SK-N-SH treated with all-trans-retinoic acid at 6 μM for 48 hours (cell line): Measurements from ENCODE around the gene ZNF215.
"Not testable (repeated sequence)": the region's sequence is repeated elsewhere in the genome, so short reads cannot be mapped to it uniquely, and the experiment has no call there.

ENCODE experiments used
- ATAC-seq: fragments of 200-7000 bp; cut with Tn5 transposase; 3 replicates; pipeline ENCODE4 v1.9.1; 2020; ENCODE audit warnings: mild to moderate bottlenecking, moderate library complexity
- ARNTL ChIP-seq: fragments of 450-650 bp; formaldehyde crosslinking; IDR thresholded peaks from 2 replicates; pipeline ENCODE4 v1.5.0; 2020; ENCODE audit warnings: low read depth, mild to moderate bottlenecking, moderate library complexity, borderline replicate concordance
- BACH2 ChIP-seq: fragments of 250-450 bp; sonication (Bioruptor Pico); IDR thresholded peaks from 2 replicates; pipeline ENCODE4 v1.9.0; 2021; ENCODE audit warnings: mild to moderate bottlenecking, borderline replicate concordance
- CSDC2 ChIP-seq: fragments of 250-450 bp; sonication (Bioruptor Pico); IDR thresholded peaks from 2 replicates; pipeline ENCODE4 v1.5.0; 2020; ENCODE audit warnings: mild to moderate bottlenecking, moderate library complexity
- ESRRG ChIP-seq: fragments of 250-450 bp; sonication (Bioruptor Pico); IDR thresholded peaks from 2 replicates; pipeline ENCODE4 v1.6.1; 2021; ENCODE audit warnings: mild to moderate bottlenecking
- GLIS3 ChIP-seq: fragments of 250-450 bp; sonication (Bioruptor Pico); IDR thresholded peaks from 2 replicates; pipeline ENCODE4 v1.5.0; 2020; ENCODE audit warnings: mild to moderate bottlenecking, moderate library complexity
- ISL1 ChIP-seq: fragments of 250-450 bp; sonication (Bioruptor Pico); IDR thresholded peaks from 2 replicates; pipeline ENCODE4 v2.1.2; 2022; ENCODE audit warnings: mild to moderate bottlenecking, moderate library complexity
- OSR1 ChIP-seq: fragments of 250-450 bp; sonication (Bioruptor Pico); IDR thresholded peaks from 2 replicates; pipeline ENCODE4 v1.8.0; 2022; ENCODE audit warnings: moderate library complexity, mild to moderate bottlenecking, inconsistent platforms
- PPARA ChIP-seq: fragments of 250-450 bp; sonication (Bioruptor Pico); IDR thresholded peaks from 2 replicates; pipeline ENCODE4 v1.5.0; 2020; ENCODE audit warnings: mild to moderate bottlenecking, borderline replicate concordance
- RARB ChIP-seq: fragments of 250-450 bp; sonication (Bioruptor Pico); IDR thresholded peaks from 2 replicates; pipeline ENCODE4 v1.8.0; 2021; ENCODE audit warnings: mild to moderate bottlenecking, moderate library complexity
- SNAI2 ChIP-seq: fragments of 250-450 bp; sonication (Bioruptor Pico); IDR thresholded peaks from 2 replicates; pipeline ENCODE4 v1.5.0; 2020; ENCODE audit warnings: mild to moderate bottlenecking, moderate library complexity
- TCF4 ChIP-seq: fragments of 250-450 bp; sonication (Bioruptor Pico); IDR thresholded peaks from 2 replicates; pipeline ENCODE4 v1.8.0; 2021; ENCODE audit warnings: mild to moderate bottlenecking, moderate library complexity, borderline replicate concordance
- TOX ChIP-seq: fragments of 250-450 bp; sonication (Bioruptor Pico); IDR thresholded peaks from 2 replicates; pipeline ENCODE4 v1.8.0; 2021; ENCODE audit warnings: mild to moderate bottlenecking, moderate library complexity, borderline replicate concordance
- ZC3H10 ChIP-seq: fragments of 250-450 bp; sonication (Bioruptor Pico); IDR thresholded peaks from 2 replicates; pipeline ENCODE4 v1.5.1; 2021; ENCODE audit warnings: mild to moderate bottlenecking, moderate library complexity
- ZFP3 ChIP-seq: fragments of 250-450 bp; sonication (Bioruptor Pico); IDR thresholded peaks from 2 replicates; pipeline ENCODE4 v1.5.0; 2020; ENCODE audit warnings: mild to moderate bottlenecking, moderate library complexity
- ZFP30 ChIP-seq: fragments of 450-650 bp; formaldehyde crosslinking; IDR thresholded peaks from 2 replicates; pipeline ENCODE4 v1.5.0; 2022; ENCODE audit warnings: mild to moderate bottlenecking, moderate library complexity
- ZNF565 ChIP-seq: fragments of 450-650 bp; formaldehyde crosslinking; conservative IDR thresholded peaks from 2 replicates; pipeline ENCODE4 v1.5.0; 2020; ENCODE audit warnings: low read depth, mild to moderate bottlenecking, moderate library complexity
- ZNF70 ChIP-seq: fragments of 450-650 bp; formaldehyde crosslinking; IDR thresholded peaks from 2 replicates; pipeline ENCODE4 v1.5.0; 2020; ENCODE audit warnings: mild to moderate bottlenecking, moderate library complexity
- ZNF8 ChIP-seq: fragments of 450-650 bp; formaldehyde crosslinking; IDR thresholded peaks from 2 replicates; pipeline ENCODE4 v1.5.0; 2020; ENCODE audit warnings: mild to moderate bottlenecking, moderate library complexity
- TF ChIP-seq, protein P1 (sequence below): fragments of 250-450 bp; sonication (Bioruptor Pico); IDR thresholded peaks from 2 replicates; pipeline ENCODE4 v1.5.1; 2020; ENCODE audit warnings: low read depth, mild to moderate bottlenecking, moderate library complexity
- TF ChIP-seq, protein P2 (sequence below): fragments of 250-450 bp; sonication (Bioruptor Pico); IDR thresholded peaks from 2 replicates; pipeline ENCODE4 v1.8.0; 2021; ENCODE audit warnings: low read depth, mild to moderate bottlenecking, moderate library complexity, borderline replicate concordance
- TF ChIP-seq, protein P3 (sequence below): fragments of 250-450 bp; sonication (Bioruptor Pico); IDR thresholded peaks from 2 replicates; pipeline ENCODE4 v1.8.0; 2020; ENCODE audit warnings: mild to moderate bottlenecking, moderate library complexity, borderline replicate concordance
- TF ChIP-seq, protein P4 (sequence below): fragments of 250-450 bp; sonication (Bioruptor Pico); IDR thresholded peaks from 2 replicates; pipeline ENCODE4 v1.5.0; 2020; ENCODE audit warnings: mild to moderate bottlenecking, moderate library complexity

ZNF215 gene

DNA sequence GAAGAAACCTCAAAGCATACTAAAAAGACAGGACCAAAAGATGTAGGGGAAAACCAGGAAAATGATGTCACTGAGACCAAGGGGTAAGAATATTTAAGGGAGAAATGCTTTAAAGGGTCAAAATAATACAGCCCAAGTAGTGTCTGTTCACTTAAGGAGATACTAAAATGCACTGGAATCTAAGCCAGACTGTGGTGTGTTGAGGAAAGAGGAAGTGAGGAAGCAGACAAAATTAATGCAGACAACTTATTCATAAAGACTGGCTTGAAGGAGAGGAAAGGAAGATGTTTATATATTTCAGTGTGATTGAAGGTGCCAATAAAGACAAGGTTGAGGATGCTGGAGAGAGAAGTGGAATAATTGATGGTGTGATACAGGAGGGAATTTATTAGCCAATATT, 15.7 kb downstream of the ZNF215 start (continued):
- TF ChIP-seq, protein P1, sequence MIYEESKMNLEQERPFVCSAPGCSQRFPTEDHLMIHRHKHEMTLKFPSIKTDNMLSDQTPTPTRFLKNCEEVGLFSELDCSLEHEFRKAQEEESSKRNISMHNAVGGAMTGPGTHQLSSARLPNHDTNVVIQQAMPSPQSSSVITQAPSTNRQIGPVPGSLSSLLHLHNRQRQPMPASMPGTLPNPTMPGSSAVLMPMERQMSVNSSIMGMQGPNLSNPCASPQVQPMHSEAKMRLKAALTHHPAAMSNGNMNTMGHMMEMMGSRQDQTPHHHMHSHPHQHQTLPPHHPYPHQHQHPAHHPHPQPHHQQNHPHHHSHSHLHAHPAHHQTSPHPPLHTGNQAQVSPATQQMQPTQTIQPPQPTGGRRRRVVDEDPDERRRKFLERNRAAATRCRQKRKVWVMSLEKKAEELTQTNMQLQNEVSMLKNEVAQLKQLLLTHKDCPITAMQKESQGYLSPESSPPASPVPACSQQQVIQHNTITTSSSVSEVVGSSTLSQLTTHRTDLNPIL (CRISPR knock-in tag), result no peak
- no peak for TF ChIP-seq ZNF565 (CRISPR knock-in tag)
- no peak for TF ChIP-seq TOX (CRISPR knock-in tag)

DNA sequence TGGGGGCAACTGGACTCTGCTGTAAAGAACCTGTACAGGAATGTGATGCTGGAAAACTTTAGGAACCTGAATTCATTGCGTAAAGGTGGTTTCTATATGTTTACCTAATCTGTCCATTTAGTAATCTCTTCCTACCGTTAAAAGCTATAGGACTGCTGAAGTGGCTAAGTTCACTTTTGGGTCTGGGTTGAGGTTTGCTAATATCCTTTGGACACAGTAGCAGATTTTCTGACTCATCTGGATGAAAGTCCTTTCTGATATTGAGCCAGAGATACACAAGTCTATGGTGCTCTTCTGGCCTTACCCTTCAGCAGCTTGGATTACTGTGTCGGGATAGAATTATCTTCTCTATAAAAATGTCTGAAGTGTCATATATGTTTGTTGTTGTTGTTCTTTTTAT, 16.9 kb downstream of the ZNF215 start:
- TF ChIP-seq, protein P2, sequence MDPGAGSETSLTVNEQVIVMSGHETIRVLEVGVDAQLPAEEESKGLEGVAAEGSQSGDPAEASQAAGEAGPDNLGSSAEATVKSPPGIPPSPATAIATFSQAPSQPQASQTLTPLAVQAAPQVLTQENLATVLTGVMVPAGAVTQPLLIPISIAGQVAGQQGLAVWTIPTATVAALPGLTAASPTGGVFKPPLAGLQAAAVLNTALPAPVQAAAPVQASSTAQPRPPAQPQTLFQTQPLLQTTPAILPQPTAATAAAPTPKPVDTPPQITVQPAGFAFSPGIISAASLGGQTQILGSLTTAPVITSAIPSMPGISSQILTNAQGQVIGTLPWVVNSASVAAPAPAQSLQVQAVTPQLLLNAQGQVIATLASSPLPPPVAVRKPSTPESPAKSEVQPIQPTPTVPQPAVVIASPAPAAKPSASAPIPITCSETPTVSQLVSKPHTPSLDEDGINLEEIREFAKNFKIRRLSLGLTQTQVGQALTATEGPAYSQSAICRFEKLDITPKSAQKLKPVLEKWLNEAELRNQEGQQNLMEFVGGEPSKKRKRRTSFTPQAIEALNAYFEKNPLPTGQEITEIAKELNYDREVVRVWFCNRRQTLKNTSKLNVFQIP (CRISPR knock-in tag), result no peak
- TF ChIP-seq PPARA (CRISPR knock-in tag) (no peak), ZNF565 (CRISPR knock-in tag) (no peak), BACH2 (CRISPR knock-in tag) (no peak), CSDC2 (CRISPR knock-in tag) (no peak), ZFP3 (CRISPR knock-in tag) (no peak), ARNTL (CRISPR knock-in tag) (no peak), ESRRG (CRISPR knock-in tag) (no peak), ISL1 (CRISPR knock-in tag) (no peak), RARB (CRISPR knock-in tag) (no peak), TCF4 (CRISPR knock-in tag) (no peak), ZC3H10 (CRISPR knock-in tag) (no peak), OSR1 (no peak), ZNF70 (CRISPR knock-in tag) (no peak), ZFP30 (CRISPR knock-in tag) (no peak), GLIS3 (CRISPR knock-in tag) (no peak)
- TF ChIP-seq, protein P3, sequence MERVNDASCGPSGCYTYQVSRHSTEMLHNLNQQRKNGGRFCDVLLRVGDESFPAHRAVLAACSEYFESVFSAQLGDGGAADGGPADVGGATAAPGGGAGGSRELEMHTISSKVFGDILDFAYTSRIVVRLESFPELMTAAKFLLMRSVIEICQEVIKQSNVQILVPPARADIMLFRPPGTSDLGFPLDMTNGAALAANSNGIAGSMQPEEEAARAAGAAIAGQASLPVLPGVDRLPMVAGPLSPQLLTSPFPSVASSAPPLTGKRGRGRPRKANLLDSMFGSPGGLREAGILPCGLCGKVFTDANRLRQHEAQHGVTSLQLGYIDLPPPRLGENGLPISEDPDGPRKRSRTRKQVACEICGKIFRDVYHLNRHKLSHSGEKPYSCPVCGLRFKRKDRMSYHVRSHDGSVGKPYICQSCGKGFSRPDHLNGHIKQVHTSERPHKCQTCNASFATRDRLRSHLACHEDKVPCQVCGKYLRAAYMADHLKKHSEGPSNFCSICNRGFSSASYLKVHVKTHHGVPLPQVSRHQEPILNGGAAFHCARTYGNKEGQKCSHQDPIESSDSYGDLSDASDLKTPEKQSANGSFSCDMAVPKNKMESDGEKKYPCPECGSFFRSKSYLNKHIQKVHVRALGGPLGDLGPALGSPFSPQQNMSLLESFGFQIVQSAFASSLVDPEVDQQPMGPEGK (CRISPR knock-in tag), result no peak
- TF ChIP-seq, protein P4, sequence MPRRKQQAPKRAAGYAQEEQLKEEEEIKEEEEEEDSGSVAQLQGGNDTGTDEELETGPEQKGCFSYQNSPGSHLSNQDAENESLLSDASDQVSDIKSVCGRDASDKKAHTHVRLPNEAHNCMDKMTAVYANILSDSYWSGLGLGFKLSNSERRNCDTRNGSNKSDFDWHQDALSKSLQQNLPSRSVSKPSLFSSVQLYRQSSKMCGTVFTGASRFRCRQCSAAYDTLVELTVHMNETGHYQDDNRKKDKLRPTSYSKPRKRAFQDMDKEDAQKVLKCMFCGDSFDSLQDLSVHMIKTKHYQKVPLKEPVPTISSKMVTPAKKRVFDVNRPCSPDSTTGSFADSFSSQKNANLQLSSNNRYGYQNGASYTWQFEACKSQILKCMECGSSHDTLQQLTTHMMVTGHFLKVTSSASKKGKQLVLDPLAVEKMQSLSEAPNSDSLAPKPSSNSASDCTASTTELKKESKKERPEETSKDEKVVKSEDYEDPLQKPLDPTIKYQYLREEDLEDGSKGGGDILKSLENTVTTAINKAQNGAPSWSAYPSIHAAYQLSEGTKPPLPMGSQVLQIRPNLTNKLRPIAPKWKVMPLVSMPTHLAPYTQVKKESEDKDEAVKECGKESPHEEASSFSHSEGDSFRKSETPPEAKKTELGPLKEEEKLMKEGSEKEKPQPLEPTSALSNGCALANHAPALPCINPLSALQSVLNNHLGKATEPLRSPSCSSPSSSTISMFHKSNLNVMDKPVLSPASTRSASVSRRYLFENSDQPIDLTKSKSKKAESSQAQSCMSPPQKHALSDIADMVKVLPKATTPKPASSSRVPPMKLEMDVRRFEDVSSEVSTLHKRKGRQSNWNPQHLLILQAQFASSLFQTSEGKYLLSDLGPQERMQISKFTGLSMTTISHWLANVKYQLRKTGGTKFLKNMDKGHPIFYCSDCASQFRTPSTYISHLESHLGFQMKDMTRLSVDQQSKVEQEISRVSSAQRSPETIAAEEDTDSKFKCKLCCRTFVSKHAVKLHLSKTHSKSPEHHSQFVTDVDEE, result no peak
- TF ChIP-seq, all 23 proteins: peak for 0
- no peak for ATAC-seq

DNA sequence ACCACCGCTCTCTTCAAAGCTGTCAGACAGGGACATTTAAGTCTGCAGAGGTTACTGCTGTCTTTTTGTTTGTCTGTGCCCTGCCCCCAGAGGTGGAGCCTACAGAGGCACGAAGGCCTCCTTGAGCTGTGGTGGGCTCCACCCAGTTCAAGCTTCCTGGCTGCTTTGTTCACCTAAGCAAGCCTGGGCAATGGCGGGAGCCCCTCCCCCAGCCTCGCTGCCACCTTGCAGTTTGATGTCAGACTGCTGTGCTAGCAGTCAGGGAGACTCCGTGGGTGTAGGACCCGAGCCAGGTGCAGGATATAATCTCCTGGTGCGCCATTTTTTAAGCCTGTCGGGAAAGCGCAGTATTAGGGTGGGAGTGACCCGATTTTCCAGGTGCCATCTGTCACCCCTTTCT, 28.0 kb downstream of the ZNF215 start:
- not testable (repeated sequence) for ATAC-seq

DNA sequence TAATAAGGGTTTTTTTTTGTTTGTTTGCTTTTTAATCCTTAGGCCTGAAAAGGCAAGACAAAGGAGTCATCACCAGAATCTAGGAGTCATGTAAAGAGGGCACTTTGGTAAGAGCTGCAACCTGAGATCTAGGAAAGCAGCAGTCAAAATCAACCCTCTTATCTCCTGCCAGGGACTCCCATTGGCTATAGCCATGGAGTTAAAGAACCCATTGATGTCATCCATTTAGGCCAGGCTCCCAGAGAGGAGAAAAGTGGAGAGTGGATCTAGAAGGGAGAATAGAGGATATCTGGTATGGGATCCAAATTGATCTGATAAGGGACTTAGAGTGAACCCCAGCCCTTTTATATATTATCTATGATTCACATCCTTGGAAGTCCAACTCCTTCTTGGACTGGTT, 35.9 kb downstream of the ZNF215 start:
- ATAC-seq, result no peak
- TF ChIP-seq ZC3H10 (CRISPR knock-in tag) (no peak), ISL1 (CRISPR knock-in tag) (no peak), OSR1 (no peak), ZFP30 (CRISPR knock-in tag) (no peak), CSDC2 (CRISPR knock-in tag) (no peak), ZNF8 (CRISPR knock-in tag) (no peak), ZFP3 (CRISPR knock-in tag) (no peak), SNAI2 (CRISPR knock-in tag) (no peak), ZNF565 (CRISPR knock-in tag) (no peak), ZNF70 (CRISPR knock-in tag) (no peak), ESRRG (CRISPR knock-in tag) (no peak), RARB (CRISPR knock-in tag) (no peak), BACH2 (CRISPR knock-in tag) (no peak)
- TF ChIP-seq, protein P3 (CRISPR knock-in tag), result no peak
- TF ChIP-seq, protein P2 (CRISPR knock-in tag), result no peak
- TF ChIP-seq, protein P1 (CRISPR knock-in tag), result no peak
